Measurements from ENCODE around the gene METTL26. TPM values are rescaled to one million over a fixed set of nuclear protein-coding genes. Genes with fewer than 3 reads are reported as not detected.

METTL26 gene
- total and polyA plus RNA-seq, 2 of the 4 experiments (the other 2 are of a cell fraction), result 46.8 to 128 TPM

DNA sequence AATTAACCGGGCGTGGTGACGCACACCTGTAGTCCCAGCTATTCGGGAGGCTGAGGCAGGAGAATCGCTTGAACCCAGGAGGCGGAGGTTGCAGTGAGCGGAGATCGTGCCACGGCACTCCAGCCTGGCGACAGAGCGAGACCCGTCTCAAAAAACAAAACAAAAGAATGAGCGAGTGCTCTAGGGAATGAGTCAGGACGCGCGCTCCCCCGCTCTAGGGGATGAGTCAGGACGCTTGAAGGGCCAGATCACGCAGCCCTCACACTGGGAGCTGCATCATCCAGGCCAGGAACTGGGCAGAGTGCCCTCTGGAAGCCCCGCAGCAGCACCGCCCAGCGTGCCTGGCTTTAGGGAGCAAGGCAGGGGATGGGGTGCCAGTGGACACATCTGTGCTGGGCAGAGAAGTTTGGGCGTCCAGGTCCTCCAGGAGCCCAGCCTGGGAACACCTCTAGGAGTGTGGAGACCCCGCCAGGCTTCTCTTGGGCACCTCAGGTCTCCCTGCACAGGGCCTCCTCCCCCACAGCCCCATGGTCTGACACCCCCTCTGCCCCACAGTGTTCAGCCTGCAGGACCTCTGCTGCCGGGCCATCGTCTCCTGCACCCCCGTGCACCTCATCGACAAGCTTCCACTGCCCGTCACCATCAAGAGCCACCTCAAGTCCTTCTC lies 9.2 kb downstream of the METTL26 start:
- POLR2A ChIA-PET (ENCODE audit: unreplicated experiment), result no interaction called here

More for the DNA sequence above, 9.2 kb downstream of the METTL26 start:
- peak overlapping the region; percentile 72 for H2AFZ ChIP-seq (replicated peaks; ENCODE audit: low read length, poor library complexity)
- peaks cover 4% of the 10 kb centered on the region; the same call in 1 of the 2 replicates for H3K9me1 ChIP-seq (ENCODE audit: insufficient read depth, low read length)
- peak overlapping the region; percentile 56; the same call in 2 of the 3 replicates for H2BK15ac ChIP-seq (ENCODE audit: low read depth, low read length)
- peak overlapping the region; percentile 70 for H4K91ac ChIP-seq (ENCODE audit: insufficient read depth, low read depth, low read length)
- 0 out of 2 replicates have a peak overlapping the region, but pooled peaks have one; percentile 1 for H3K4me2 ChIP-seq (ENCODE audit: low read depth, low read length)
- DNase-seq, result peak; percentile 97
- CTCF ChIA-PET, result no interaction called here
- no peak overlapping the region for H3K4me3 ChIP-seq (ENCODE audit: insufficient read depth, low read depth, low read length)
- peak overlapping the region; percentile 98 for H2AK9ac ChIP-seq (replicated peaks; ENCODE audit: low read depth, low read length, poor library complexity)
- peak overlapping the region; percentile 89 for H2BK5ac ChIP-seq (ENCODE audit: low read depth, low read length, poor library complexity, severe bottlenecking)
- peak; percentile 90 for ATAC-seq (ENCODE audit: low read depth)
- peaks cover 6 to 41% of the 10 kb centered on the region in 2 experiments; a peak in 2 of 4 replicates for H3K79me1 ChIP-seq (ENCODE audit: low read depth in 1 of 2, low read length in 2 of 2)
- H3K4me1 ChIP-seq (ENCODE audit: control insufficient read depth, insufficient read depth, low read length), result peaks cover 25% of the 10 kb centered on the region
- peak overlapping the region; percentile 75 for H3K27ac ChIP-seq (ENCODE audit: insufficient read depth, low read length)
- peaks cover 7% of the 10 kb centered on the region; the same call in 1 of the 2 replicates for H3K36me3 ChIP-seq (ENCODE audit: control insufficient read depth, insufficient read depth, low read length)
- in situ Hi-C loops (cut with MboI; ENCODE audit: low sequenced_read_pairs), result no loop called here
- intact Hi-C loops (cut with micrococcal nuclease), result loop anchor here (1.0 kb wide), 1 partner anchor 9 kb away; the partner anchor contains the start of gene METTL26
- dilution Hi-C loops (cut with HindIII; ENCODE audit: low sequenced_read_pairs, unreplicated experiment), result no loop called here
- H3K4ac ChIP-seq (ENCODE audit: low read depth, low read length), result peak overlapping the region; percentile 69
- H4K20me1 ChIP-seq (ENCODE audit: insufficient read depth, low read length), result 0 out of 2 replicates have a peak, but pooled peaks cover 3% of the 10 kb centered on the region
- H3K9ac ChIP-seq (ENCODE audit: low read depth, low read length), result no peak overlapping the region
- peak overlapping the region; percentile 51 for H4K5ac ChIP-seq (ENCODE audit: low read depth, low read length)
- TF ChIP-seq POLR2A (IDR thresholded peaks at IDR 0.05; ENCODE audit: low read depth, low read length) (no peak), MAZ (IDR thresholded peaks at IDR 0.05; ENCODE audit: borderline replicate concordance, low read depth, low read length) (peak; percentile 67; the same call in 1 of the 2 replicates), FOS (IDR thresholded peaks at IDR 0.05; ENCODE audit: low read depth, low read length) (peak; percentile 98), CEBPB (IDR thresholded peaks at IDR 0.05; ENCODE audit: low read depth, low read length) (no peak), RCOR1 (IDR thresholded peaks at IDR 0.05; ENCODE audit: insufficient replicate concordance, low read length) (peak; percentile 30), NFE2L2 (IDR thresholded peaks at IDR 0.05; ENCODE audit: low read depth, low read length) (peak; percentile 74; the same call in 1 of the 2 replicates), CHD1 (IDR thresholded peaks at IDR 0.05; ENCODE audit: low read depth, low read length) (no peak), RAD21 (IDR thresholded peaks at IDR 0.05; ENCODE audit: low read length) (no peak), BHLHE40 (IDR thresholded peaks at IDR 0.05; ENCODE audit: low read depth, low read length) (peak; percentile 86)
- TF ChIP-seq, protein P1, sequence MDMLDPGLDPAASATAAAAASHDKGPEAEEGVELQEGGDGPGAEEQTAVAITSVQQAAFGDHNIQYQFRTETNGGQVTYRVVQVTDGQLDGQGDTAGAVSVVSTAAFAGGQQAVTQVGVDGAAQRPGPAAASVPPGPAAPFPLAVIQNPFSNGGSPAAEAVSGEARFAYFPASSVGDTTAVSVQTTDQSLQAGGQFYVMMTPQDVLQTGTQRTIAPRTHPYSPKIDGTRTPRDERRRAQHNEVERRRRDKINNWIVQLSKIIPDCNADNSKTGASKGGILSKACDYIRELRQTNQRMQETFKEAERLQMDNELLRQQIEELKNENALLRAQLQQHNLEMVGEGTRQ (IDR thresholded peaks at IDR 0.05; ENCODE audit: low read depth, low read length), result no peak; the same call in 1 of the 2 replicates
- TF ChIP-seq, protein P2, sequence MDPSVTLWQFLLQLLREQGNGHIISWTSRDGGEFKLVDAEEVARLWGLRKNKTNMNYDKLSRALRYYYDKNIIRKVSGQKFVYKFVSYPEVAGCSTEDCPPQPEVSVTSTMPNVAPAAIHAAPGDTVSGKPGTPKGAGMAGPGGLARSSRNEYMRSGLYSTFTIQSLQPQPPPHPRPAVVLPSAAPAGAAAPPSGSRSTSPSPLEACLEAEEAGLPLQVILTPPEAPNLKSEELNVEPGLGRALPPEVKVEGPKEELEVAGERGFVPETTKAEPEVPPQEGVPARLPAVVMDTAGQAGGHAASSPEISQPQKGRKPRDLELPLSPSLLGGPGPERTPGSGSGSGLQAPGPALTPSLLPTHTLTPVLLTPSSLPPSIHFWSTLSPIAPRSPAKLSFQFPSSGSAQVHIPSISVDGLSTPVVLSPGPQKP (IDR thresholded peaks at IDR 0.05; ENCODE audit: borderline replicate concordance, low read depth, low read length), result no peak
- peak overlapping the region; percentile 20; the same call in 1 of the 2 replicates for H3K14ac ChIP-seq (replicated peaks; ENCODE audit: low read depth, low read length)
- no peak overlapping the region; the same call in 1 of the 2 replicates for H2BK20ac ChIP-seq (ENCODE audit: low read depth, low read length)
- H2BK120ac ChIP-seq (ENCODE audit: low read depth, low read length), result peak overlapping the region; percentile 72
- no TSS peak for BruUV-seq (replicated peaks)
- H3K27me3 ChIP-seq (ENCODE audit: control insufficient read depth, insufficient read depth, low read length), result no peaks in the 10 kb centered on the region
- no peak overlapping the region for H3K23ac ChIP-seq (ENCODE audit: low read depth, low read length)
- 39% methylated on average over 23 of the region's 29 CpGs; no CpG with 5 or more reads in 1 of the 2 experiments for WGBS, 2 experiments (ENCODE audit: extremely low coverage in 2 of 2, insufficient read length in 1 of 2)
- H3K56ac ChIP-seq (ENCODE audit: extremely low read depth, insufficient read depth, low read length), result 0 out of 2 replicates have a peak overlapping the region, but pooled peaks have one; percentile 24
- H3K18ac ChIP-seq (ENCODE audit: low read depth, low read length), result 0 out of 2 replicates have a peak overlapping the region, but pooled peaks have one; percentile 10
- H2AK5ac ChIP-seq (ENCODE audit: low read depth, low read length), result peak overlapping the region; percentile 94
- peak overlapping the region; percentile 43 to 78; a peak in 2 of 4 replicates for H4K8ac ChIP-seq (ENCODE audit: low read depth in 2 of 2, low read length in 2 of 2)
- no peaks in the 10 kb centered on the region for H3K9me3 ChIP-seq (ENCODE audit: control insufficient read depth, insufficient read depth, low read length)

Data from IMR-90 (cell line).